ENCODE data around the gene HSD17B2.

GRCh38 chr16:81987121-81987520 is 47.9 kb upstream of the HSD17B2 start:
- TF ChIP-seq CTCF (conservative IDR thresholded peaks at IDR 0.05; ENCODE audit: low read length), result no peak
- no peak for TF ChIP-seq EZH2phosphoT487 (IDR thresholded peaks at IDR 0.05; ENCODE audit: borderline replicate concordance)

Data from Loucy (cell line).